22Rv1 (cell line): ENCODE measurements around the gene TNNT3.

Experiments used
- CTCF ChIP-seq: fragments of 450-650 bp; IDR thresholded peaks from 2 replicates; pipeline ENCODE4 v1.5.1; 2017; ENCODE audit warnings: mild to moderate bottlenecking
- ZFX ChIP-seq: fragments of 450-650 bp; IDR thresholded peaks from 2 replicates; pipeline ENCODE4 v1.6.1; 2017; ENCODE audit warnings: antibody characterized with exemption, borderline replicate concordance

- TF ChIP-seq CTCF: no peak
- no peak for TF ChIP-seq ZFX
Observed at GRCh38 chr11:1889941-1890855, 29.3 kb upstream of the TNNT3 start.
